Stomach (tissue), 4 donors: Measurements from ENCODE around the gene LRRTM4.

Experiments used
- CTCF ChIP-seq, 7 experiments: fragments of 450-650 bp in 4 of 7; fragments of 200-600 bp in 3 of 7; sonication (generic) in 3 of 7; IDR thresholded peaks; one replicate each; pipeline ENCODE4 v1.5.1; 2016 to 2019; ENCODE audit warnings: antibody characterized with exemption in 7 of 7, control low read depth in 2 of 7, mild to moderate bottlenecking in 1 of 7
- EP300 ChIP-seq: sonication (generic); formaldehyde crosslinking; IDR thresholded peaks from one replicate; pipeline ENCODE4 v1.6.1; 2017; ENCODE audit warnings: antibody characterized with exemption
- POLR2A ChIP-seq, 4 donors: fragments of 450-650 bp; IDR thresholded peaks; one replicate each; pipeline ENCODE4 v1.6.1; 2016; ENCODE audit warnings: antibody characterized with exemption in 4 of 4, control low read depth in 2 of 4, mild to moderate bottlenecking in 1 of 4, moderate library complexity in 1 of 4
- POLR2AphosphoS5 ChIP-seq, 3 donors: sonication (generic); formaldehyde crosslinking; IDR thresholded peaks; one replicate each; pipeline ENCODE4 v1.6.1; 2016; ENCODE audit warnings: antibody characterized with exemption in 3 of 3

GRCh38 chr2:77404189-77404588, 118.0 kb downstream of the LRRTM4 start:
- no peak for TF ChIP-seq POLR2A (IDR thresholded peaks at IDR 0.05)
- TF ChIP-seq CTCF (IDR thresholded peaks at IDR 0.05) = no peak
- TF ChIP-seq EP300 = no peak
- TF ChIP-seq POLR2AphosphoS5 (IDR thresholded peaks at IDR 0.05) = no peak
